Tibial nerve (tissue), 4 donors: ENCODE data around the gene ZNF423. TPM values are rescaled to one million over a fixed set of nuclear protein-coding genes. Genes with fewer than 3 reads are reported as not detected.
A peak's percentile ranks its signal among the peaks of the same experiment; 100 is the strongest.

ENCODE experiments used
- DNase-seq, 2 donors: peaks; one replicate each; pipeline ENCODE4 v3.0.0-alpha.2; 2019; ENCODE audit warnings: low spot score in 2 of 2
- H3K27ac ChIP-seq, 4 donors: fragments of 200-600 bp; sonication (generic) in 3 of 4; one replicate each; pipeline ENCODE4 v1.5.1; 2017 to 2019; ENCODE audit warnings: mild to moderate bottlenecking in 1 of 4
- H3K27me3 ChIP-seq, 2 donors: fragments of 200-600 bp; sonication (generic) in 1 of 2; one replicate each; pipeline versions ENCODE4 v1.5.1 to v1.6.0; 2017 to 2019
- H3K36me3 ChIP-seq, 3 donors: fragments of 200-600 bp; sonication (generic); one replicate each; pipeline ENCODE4 v1.5.1; 2018 to 2019
- H3K4me1 ChIP-seq, 4 donors: fragments of 200-600 bp; sonication (generic) in 3 of 4; one replicate each; pipeline ENCODE4 v1.5.1; 2017 to 2019
- H3K4me3 ChIP-seq, 4 donors: fragments of 200-600 bp; sonication (generic) in 3 of 4; one replicate each; pipeline ENCODE4 v1.5.1; 2017 to 2019; ENCODE audit warnings: mild to moderate bottlenecking in 1 of 4, moderate library complexity in 1 of 4
- H3K9me3 ChIP-seq, 4 donors: fragments of 200-600 bp; sonication (generic) in 3 of 4; one replicate each; pipeline ENCODE4 v1.5.1; 2017 to 2019
- CTCF ChIP-seq, 5 experiments: fragments of 200-600 bp in 3 of 5; fragments of 450-650 bp in 2 of 5; sonication (generic) in 3 of 5; IDR thresholded peaks; one replicate each; pipeline ENCODE4 v1.5.1; 2016 to 2019; ENCODE audit warnings: antibody characterized with exemption in 5 of 5, mild to moderate bottlenecking in 3 of 5, moderate library complexity in 2 of 5
- EP300 ChIP-seq, 2 donors: sonication (generic); formaldehyde crosslinking; IDR thresholded peaks; one replicate each; pipeline ENCODE4 v1.6.1; 2017; ENCODE audit warnings: antibody characterized with exemption in 2 of 2, mild to moderate bottlenecking in 1 of 2
- POLR2A ChIP-seq, 2 donors: fragments of 450-650 bp; IDR thresholded peaks; one replicate each; pipeline ENCODE4 v1.6.1; 2017; ENCODE audit warnings: antibody characterized with exemption in 2 of 2, mild to moderate bottlenecking in 2 of 2, moderate library complexity in 2 of 2
- WGBS, 2 donors: methylation state at CpG; one replicate each; pipeline ENCODE4 v1.1.5; 2018; 5-methylcytosine and 5-hydroxymethylcytosine counted together
- total RNA-seq, 4 donors: library from RNA; depleted of rRNA; stranded (reverse); fragments of >200 nt; gene quantifications; one replicate each; pipeline ENCODE4 v1.1.0, GENCODE V29; 2016

ZNF423 gene
- total RNA-seq, 4 donors from 2014 or later, result 15.9 to 20.5 (median 18.5) TPM

GRCh38 chr16:49834531-49835151 lies 21.3 kb downstream of the ZNF423 start:
- H3K27ac ChIP-seq, result peak overlapping the region; percentile 69 to 88 (median 82)
- H3K27me3 ChIP-seq, result no peaks in the 10 kb centered on the region
- H3K36me3 ChIP-seq, result no peaks in the 10 kb centered on the region
- no peaks in the 10 kb centered on the region for H3K9me3 ChIP-seq
- WGBS, 2 donors, result 31 to 32% methylated on average over 12 to 17 of the region's 19 CpGs
- peaks cover 0 to 89% (median 42%) of the 10 kb centered on the region in 4 donors for H3K4me1 ChIP-seq
- DNase-seq, result no peak
- H3K4me3 ChIP-seq, result no peak overlapping the region
- TF ChIP-seq CTCF (IDR thresholded peaks at IDR 0.05) (no peak), EP300 (IDR thresholded peaks at IDR 0.05) (no peak), POLR2A (IDR thresholded peaks at IDR 0.05) (no peak)

GRCh38 chr16:49833796-49834530 lies 21.9 kb downstream of the ZNF423 start:
- H3K27me3 ChIP-seq, result no peaks in the 10 kb centered on the region
- TF ChIP-seq EP300 (IDR thresholded peaks at IDR 0.05) (no peak), POLR2A (IDR thresholded peaks at IDR 0.05) (no peak), CTCF (IDR thresholded peaks at IDR 0.05) (no peak)
- no peak for DNase-seq
- no peak overlapping the region for H3K4me3 ChIP-seq
- peaks cover 0 to 88% (median 40%) of the 10 kb centered on the region in 4 donors for H3K4me1 ChIP-seq
- no peaks in the 10 kb centered on the region for H3K9me3 ChIP-seq
- peak overlapping the region; percentile 69 to 88 (median 82) for H3K27ac ChIP-seq
- WGBS, 2 donors, result 47 to 58% methylated on average over 13 of the region's 13 CpGs
- no peaks in the 10 kb centered on the region for H3K36me3 ChIP-seq

GRCh38 chr16:49833085-49833484 lies 22.8 kb downstream of the ZNF423 start:
- no peaks in the 10 kb centered on the region for H3K27me3 ChIP-seq
- no peak for TF ChIP-seq CTCF (IDR thresholded peaks at IDR 0.05)
- TF ChIP-seq EP300 (IDR thresholded peaks at IDR 0.05), result peak in 1 of 2 donors; percentile 54
- H3K4me3 ChIP-seq, result peak overlapping the region in 1 of 4 donors; percentile 9
- H3K36me3 ChIP-seq, result no peaks in the 10 kb centered on the region
- peaks cover 0 to 87% (median 45%) of the 10 kb centered on the region in 4 donors for H3K4me1 ChIP-seq
- peak; percentile 54 to 67 for DNase-seq
- no peaks in the 10 kb centered on the region for H3K9me3 ChIP-seq
- H3K27ac ChIP-seq, result peak overlapping the region; percentile 79 to 88 (median 82)
- 52 to 70% methylated on average over 11 of the region's 11 CpGs for WGBS, 2 donors

GRCh38 chr16:49832177-49832576 lies 23.7 kb downstream of the ZNF423 start:
- WGBS, 2 donors, result 55 to 73% methylated on average over 7 of the region's 7 CpGs
- peak; percentile 45 to 47 for DNase-seq
- H3K4me1 ChIP-seq, result peaks cover 0 to 86% (median 49%) of the 10 kb centered on the region in 4 donors

More at GRCh38 chr16:49832177-49832576, 23.7 kb downstream of the ZNF423 start:
- Histone ChIP-seq H3K27me3 (no peaks in the 10 kb centered on the region), H3K4me3 (no peak overlapping the region), H3K36me3 (no peaks in the 10 kb centered on the region), H3K9me3 (no peaks in the 10 kb centered on the region), H3K27ac (peak overlapping the region; percentile 79 to 88 (median 82))
- TF ChIP-seq EP300 (IDR thresholded peaks at IDR 0.05), result peak in 1 of 2 donors; percentile 57
- TF ChIP-seq CTCF (IDR thresholded peaks at IDR 0.05), result no peak
